ENCODE results near the gene OR2S2.
"Not testable (repeated sequence)": the region's sequence is repeated elsewhere in the genome, so short reads cannot be mapped to it uniquely, and the experiment has no call there.

The OR2S2 gene, protein sequence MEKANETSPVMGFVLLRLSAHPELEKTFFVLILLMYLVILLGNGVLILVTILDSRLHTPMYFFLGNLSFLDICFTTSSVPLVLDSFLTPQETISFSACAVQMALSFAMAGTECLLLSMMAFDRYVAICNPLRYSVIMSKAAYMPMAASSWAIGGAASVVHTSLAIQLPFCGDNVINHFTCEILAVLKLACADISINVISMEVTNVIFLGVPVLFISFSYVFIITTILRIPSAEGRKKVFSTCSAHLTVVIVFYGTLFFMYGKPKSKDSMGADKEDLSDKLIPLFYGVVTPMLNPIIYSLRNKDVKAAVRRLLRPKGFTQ

DNA sequence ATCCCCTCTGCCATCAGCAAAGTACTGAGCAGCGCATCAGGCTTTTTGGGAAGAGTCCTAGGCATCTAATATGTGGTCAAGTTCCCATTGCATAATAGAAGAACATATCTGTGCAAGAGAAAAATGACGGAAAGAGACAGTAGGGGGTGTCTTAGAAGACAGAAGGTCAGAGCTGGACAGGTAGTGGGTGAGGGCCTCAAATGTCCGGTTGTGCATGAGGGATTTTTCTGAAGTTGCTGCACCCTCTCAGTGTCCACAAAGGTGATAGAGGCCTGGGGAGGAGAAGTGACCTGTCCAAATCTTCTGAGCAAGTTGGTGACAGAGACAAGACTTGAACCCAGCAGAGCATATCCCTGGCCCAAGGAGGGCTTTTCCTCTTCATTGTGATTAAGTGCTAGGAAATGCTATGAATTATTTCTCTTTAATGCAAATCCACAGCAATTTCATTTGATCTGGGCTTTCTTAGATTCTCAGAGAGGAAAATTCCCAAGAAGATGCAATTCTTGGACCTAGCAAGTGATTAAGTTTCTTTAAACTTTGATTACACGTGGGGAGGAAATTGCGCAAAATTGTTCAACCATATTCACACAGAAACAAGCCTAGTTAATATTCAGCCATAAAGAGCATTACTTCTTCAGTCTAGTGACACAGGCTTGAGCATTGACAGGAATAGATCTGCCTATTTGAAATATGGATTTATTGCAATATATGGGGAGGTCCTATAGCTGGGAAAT, at the start of gene OR2S2:
OR2S2 (minus strand) TSS at position 51 of the 734 bp plus-strand sequence. CDS start 56 bp downstream, outside the sequence.
- no peak for DNase-seq

DNA sequence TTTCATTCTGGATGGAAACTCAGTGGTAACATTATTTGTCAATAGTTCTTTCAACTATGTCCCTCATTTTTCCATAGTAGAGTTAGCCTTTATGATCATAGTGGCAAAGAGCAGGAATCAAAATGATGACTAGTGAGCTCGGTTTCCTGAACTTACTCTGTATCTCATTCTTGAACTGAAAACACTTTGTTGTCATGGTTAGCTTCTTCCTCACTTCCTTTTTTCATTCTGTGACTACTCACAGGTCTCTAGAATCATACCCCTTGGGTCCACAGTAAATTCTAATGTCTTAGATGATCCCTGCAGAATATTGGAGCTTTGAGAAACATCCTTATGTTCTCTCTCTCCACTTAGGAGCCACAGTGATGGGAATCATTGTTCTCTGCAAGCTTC, 49.4 kb upstream of the OR2S2 start:
- peak; percentile 15 for DNase-seq

DNA sequence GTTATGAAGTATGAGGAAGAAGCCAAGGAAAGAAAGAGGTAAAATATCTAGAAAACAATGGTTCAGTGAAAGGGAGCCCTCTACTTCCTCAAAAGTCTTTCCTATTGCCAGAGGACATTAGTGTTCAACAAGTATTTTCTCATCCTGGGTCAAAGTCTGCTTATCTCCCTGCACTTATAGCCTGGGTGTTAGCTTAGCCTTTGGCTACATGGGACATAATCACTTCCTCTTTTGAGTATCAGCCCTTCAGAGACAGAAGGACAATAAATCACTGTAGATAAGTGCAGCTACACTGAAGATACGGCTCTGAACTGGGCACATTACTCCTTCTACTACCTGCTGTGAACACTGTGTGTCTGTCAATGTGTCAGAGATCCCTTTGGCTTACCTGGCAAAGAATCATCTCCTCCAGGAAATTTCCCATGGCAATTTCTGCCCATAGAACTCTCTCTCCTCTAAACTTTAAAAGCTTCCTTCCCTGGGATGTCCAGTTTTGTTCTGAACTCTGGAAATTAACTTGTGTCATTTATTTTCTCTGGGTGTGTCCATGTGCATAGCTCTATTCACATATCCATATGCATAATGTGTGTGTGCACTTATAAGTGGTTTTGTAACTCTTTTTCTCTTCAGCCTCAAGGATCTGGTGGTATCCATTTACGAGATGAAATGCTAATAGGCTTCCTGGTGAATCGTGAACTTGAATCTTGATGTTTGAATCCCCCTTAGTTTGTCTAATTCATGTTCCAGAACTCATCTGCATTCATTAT, 48.8 kb upstream of the OR2S2 start:
- DNase-seq, result peak; percentile 90

DNA sequence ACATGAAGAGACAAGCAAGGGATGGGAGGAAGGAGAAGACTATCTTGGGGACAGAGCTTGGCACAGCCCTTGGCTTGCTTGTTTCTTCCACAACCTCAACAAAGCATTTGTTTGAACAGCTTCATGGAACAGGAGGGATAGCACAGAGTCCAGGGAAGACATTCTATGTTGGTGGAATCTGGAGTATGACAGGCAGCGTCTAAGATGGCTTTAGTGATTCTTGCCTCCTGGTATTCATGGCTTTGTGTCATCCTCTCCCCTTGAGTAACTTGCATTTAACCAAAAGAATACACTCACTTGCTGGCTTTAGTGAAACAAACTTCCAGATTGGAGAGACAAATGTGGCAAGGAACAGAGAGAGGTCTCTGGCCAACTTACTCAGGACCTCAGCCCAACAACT, 47.9 kb upstream of the OR2S2 start:
- DNase-seq, result no peak

DNA sequence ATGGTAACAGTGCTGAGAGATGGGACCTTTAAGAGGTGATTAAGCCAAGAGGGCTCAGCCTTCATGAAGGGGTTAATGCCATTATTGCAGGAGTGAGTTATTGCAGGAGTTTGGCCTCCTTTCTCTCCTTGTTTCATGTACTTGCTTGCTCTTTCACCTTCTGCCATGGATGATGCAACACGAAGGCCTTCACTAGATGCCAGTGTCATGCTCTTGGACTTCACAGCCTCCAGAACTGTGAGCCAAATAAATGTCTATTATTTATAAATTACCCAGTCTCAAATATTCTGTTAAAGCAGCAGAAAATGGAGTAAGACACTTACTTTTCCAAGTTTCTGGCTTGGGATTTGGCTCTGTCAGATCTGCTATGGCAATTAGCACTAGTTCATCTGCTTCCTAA, 40.4 kb upstream of the OR2S2 start:
- no peak for DNase-seq

DNA sequence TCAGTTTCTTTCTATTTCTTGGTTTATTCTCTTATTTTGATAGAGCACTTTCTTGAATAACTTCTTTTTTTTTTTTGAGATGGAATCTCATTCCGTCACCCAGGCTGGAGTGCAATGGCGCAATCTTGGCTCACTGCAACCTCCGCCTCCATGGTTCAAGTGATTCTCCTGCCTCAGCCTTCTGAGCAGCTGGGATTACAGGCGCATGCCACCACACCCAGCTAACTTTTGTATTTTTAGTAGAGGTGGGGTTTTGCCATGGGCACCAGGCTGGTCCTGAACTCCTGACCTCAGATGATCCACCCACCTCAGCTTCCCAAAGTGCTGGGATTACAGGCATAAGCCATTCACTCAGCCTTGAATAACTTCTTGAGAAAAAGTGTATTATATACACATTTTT, 39.1 kb upstream of the OR2S2 start:
- DNase-seq, result not testable (repeated sequence)

DNA sequence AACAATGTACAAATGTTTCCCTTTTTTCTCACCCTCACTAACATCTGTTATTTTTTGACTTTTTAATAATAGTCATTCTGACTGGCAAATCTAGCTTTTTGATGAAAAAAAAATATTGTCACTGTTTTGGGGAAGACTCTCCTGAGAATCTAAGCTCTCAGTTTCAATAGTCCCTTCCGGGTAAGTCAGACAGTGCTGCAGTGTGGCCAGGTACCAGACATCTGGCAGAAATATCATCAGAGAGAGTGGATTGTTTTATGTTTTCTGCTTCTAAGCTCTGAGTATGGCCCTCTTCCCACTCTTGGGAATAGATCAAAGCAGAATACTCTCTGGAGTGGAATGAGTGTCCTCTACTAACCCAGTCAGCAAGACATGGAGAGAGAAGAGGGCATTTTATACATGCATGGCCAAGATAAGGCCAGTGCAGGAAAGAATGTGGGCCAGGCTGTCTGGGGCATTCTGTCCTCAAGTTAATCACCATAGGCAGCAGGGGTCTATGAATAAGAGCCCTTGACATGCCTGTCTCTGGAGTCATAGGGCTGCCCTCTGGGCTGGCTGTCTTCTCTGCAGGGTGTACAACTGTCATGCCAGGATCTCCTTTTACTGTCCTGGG, 38.5 kb upstream of the OR2S2 start:
- DNase-seq, result peak; percentile 27

DNA sequence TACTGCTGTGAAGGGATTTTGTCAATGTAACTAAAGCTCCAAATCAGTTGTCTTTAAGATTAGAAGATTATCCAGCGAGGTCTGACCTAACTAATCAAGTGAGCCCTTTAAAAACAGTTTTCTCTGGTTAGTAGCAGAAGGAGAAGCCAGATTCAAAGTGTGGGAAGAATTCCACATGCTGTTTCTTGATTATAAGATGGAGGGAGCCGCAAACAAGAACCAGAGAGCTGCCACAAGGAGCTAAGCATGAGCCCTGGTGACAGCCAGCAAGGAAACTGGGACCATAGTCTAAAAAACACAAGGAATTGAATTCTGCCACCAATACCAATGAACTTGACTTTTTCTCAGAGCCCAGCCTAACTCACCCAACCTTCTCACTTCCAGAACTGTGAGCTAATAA, 37.0 kb upstream of the OR2S2 start:
- no peak for DNase-seq

DNA sequence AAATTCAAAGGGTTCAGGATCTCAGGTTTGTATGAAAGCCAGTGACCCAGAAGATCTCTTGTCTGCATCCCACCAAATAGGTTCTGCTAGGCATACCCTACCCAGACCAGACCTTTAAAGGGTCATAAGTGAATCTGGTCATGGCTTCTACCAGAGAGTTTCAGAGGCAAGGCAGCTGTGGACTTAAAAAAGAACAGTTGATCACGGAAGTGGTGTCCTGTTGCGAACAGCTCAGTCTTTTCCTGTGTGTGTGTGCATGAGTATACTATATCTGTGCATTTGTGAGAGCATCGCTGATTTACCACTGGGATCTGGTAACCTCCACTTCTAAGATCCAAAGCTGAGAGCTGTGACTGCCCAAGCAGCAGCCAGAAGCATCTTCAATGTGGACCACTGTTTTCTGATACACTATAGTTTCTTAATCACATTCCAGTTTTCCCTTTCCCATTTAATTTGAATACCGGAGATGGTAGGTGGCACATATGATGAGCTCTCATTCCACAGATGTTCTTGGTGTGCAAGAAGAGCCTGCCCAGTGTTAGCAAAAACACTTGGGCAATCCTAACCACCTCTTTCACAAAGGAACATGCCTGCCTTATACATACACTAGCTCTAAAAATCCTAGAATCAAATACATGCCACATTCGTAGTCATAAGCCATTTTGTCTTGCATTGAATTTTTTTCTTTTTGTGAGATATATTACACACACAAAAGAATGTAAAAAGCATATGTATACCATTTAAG, 36.2 kb upstream of the OR2S2 start:
- no peak for DNase-seq

DNA sequence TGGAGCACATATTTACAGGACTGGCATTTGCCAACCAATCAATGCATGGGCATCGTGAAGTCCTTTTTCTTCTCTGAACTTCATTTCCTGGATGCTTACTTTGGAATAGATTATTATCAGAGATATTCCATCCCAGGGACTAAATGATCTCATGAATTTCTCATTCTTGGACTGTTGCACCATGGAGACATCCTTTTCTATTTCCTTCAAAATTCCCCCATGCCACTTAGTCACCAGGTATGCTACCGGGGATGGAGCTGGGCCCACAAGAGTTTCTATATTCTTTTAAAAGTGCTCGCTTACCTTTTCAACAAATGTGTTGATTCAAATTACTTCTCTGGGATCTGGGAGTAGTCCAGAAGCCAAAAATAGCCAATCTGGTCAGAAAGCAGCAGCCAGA, 35.2 kb upstream of the OR2S2 start:
- not testable (repeated sequence) for DNase-seq

DNA sequence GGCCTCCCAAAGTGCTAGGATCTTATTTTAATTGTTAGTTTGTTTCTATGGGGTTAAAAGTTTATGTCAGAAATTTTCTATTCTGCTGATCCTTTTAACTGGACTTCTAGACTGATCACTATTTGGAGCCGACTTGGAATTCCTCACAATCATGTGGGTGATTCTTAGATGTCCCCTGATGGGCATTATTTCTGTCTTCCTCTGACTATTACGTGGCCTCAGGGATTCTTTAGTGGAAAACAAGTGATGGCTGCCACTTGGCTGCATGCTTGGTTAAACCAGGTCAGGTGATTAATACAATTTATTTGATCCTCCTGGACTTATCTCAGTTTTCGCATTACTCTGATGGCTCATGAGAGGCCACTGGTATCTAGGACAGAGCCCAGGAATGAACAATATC, 32.2 kb upstream of the OR2S2 start:
- no peak for DNase-seq

DNA sequence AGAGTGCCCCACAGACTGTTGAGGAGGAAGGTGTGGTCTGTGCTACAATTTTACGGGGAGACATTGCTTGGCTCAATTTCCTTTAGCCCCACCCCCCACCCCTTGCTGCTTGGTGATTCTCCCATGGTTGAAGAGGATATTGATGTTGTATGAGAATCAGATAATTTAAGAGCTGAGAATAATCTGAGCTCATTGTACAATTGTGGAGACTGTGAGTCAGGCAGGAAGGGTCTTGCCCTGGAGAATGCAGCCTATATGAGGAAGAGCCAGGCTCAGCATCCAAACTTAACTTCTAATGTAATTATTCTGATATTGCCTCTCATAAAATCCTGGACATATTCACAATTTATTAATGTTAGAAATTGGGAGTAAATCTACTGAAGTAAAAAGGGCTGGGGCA, 26.1 kb upstream of the OR2S2 start:
- no peak for DNase-seq

DNA sequence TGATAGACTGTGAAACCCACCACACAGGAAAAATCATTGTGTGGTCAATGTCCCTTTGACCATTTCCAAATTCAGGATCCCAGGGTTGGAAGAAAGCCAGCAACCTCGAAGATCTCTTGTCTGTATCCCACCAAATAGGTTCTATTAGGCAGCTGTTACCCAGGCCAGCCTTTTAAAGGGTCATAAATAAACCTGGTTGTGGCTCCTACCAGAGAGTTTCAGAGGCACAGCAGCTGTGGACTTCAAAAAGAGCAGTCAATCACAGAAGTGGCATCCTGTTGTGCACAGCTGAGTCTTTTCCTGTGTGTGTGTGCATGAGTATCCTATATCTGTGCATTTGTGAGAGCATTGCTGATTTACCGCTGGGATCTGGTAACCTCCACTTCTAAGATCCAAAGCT, 23.7 kb upstream of the OR2S2 start:
- no peak for DNase-seq

DNA sequence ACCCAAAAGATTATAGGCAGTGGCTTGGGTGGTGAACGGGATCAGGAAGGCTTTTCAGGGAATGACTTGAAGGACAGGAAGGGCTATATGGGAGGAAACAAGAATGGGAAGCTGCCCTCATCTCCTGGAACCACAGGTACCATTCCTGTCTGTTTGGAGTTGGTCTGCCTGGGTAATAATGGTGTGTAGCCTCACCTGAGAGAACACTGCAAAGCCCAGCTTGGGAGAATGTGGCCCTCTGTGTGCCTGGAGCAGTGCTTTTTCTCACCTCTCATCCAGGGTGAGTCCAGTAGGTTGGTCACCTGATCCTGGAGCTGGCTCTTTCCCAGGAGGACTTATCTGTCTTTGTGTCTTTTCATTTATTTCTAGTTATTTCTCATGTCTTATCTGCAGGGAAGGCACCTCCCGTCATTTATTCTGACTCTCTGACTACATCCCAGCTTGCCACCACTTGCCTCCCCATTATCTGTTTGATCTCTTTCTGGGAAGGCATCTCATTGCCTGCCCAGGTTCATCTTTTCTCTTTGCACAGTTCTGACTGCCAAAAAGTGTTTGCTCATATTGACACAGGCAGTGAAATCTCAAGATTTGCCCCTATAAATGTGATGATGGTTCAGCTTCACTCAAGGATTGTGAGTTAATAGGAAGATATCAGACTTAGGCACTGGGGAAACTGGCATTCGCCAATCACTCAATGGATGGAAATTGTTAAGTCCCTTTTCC, 22.5 kb upstream of the OR2S2 start:
- no peak for DNase-seq

DNA sequence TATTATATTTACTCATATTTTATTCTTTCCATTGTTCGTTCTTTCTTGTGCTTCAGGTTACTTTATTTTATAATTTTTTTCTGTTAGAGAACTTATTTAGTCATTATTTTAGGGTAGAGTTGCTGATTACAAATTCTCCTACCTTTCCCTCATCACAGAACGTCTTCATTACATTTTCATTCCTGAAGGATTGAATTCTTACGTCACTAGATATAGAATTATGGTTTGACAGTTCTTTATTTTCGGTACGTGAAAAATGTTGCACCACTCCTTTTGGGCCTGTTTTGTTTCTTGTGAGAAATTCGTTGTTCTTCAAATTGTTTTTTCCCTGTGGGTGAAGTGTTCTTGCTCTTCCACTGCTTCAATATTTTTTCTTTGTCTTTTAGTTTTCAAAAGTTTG, 20.8 kb upstream of the OR2S2 start:
- no peak for DNase-seq

DNA sequence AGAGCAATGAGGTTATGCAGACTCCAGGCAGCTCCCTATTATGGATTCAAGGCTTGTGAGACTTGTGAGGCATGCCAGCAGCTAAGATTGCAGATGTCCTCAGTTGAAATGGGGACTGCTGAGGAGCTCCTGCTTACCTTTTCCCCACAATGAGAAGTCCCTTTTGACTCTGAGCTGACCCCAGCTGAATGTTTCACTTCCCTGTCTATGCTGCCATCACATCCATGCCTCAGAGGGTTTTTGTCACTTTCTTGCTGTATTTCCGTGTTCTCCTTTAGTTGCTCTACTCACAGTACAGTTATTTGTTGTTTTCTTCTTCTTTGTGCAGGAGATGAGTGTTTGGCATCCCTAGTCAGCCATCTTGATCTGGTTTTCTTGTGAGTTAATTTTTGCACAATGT, 18.8 kb upstream of the OR2S2 start:
- DNase-seq, result no peak

DNA sequence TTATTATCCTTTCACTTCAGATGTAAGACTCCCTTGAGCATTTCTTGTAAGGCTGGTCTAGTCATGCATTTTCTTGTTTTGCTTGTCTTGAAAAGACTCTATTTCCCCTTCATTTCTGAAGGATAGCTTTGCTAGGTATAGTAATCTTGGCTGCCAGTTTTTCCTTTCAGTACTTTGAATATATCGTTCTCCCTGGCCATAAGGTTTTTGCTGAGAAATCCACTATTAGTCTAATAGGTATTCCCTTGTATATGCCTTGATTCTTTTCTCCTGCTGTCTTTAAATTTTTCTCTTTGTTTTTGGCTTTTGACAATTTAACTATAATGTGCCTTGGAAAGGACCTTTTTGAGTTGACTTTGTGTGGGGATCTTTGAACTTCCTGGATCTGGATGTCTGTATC, 16.8 kb upstream of the OR2S2 start:
- DNase-seq, result no peak

DNA sequence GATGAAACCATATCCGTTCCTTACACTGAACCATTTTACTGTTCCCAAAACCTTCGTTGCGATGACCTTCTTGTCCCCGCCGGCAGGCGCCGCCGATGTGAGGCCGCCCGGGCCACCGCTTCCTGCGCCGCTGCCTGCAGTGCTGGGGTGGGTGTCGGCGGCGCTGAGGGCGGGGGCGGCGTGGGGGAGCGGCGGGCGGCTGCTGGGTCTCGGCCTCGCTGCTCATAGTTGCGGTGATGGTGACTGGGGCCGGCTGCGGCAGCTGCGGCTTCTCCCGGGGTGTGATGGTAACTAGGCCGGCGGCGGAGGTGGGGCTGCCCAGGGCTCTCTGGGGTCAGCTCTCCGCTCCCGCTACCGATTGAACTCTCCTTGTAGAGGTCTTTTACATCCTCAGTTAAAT, 14.1 kb upstream of the OR2S2 start:
- peak; percentile 38 for DNase-seq

DNA sequence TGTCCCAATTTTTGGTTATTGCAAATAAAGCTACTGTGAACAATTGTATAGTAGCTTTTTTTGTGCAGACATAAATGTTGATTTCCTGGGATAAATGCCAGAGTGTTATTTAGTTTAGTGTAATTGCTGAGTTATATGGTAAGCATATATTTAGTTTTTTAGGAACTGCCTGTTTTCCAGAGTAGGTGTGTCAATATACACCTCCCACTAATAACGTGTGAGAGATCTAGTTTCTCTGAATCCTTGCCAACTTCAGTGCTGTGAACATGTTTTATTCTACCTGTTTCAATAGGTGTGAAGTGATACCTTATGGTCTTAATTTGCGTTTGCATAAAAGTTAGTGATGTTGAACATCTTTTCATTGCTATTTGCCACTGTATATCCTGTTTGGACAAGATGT, 9.1 kb upstream of the OR2S2 start:
- DNase-seq, result no peak

DNA sequence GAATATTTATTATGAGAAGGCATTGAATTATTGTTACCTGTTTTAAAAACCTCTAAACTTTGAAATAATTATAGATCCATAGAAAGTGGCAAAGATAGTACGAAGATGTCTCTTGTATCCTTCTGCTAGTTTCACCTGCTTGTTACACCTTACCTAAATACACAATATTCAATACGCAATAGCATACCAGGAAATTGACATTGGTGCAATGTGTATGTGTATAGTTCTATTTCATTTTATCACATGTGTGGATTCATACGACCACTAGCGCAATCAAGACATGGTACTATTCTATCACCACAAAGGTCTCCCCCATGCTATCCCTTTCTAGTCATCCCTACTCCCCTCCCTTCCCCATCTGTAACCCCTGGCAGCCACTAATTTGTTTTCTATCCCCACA, 8.5 kb upstream of the OR2S2 start:
- DNase-seq, result no peak

DNA sequence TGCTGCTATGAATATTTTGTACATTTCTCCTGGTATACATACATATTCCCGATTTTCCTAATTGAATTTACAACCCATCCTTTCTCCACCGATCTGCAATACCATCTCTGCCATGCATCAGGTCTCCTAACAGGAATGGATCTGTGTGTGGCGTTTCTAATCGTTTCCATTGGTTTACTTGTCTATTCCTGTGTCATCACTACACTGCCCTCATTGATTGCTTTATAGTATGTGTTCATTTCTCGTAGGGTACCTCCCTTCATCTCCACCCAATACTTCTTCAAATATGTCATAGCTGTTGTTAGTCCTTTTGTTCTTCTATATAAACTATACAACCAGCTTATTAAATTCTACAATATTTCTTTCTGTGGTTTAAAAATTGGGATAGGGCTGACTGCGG, 7.1 kb upstream of the OR2S2 start:
- no peak for DNase-seq

Measured in hematopoietic multipotent progenitor cell treated with erythropoietin and hydrocortisone succinate and interleukin-3 and kit ligand, for 4 days (in vitro differentiated cells).